ENCODE data around the gene STAMBPL1.

DNA sequence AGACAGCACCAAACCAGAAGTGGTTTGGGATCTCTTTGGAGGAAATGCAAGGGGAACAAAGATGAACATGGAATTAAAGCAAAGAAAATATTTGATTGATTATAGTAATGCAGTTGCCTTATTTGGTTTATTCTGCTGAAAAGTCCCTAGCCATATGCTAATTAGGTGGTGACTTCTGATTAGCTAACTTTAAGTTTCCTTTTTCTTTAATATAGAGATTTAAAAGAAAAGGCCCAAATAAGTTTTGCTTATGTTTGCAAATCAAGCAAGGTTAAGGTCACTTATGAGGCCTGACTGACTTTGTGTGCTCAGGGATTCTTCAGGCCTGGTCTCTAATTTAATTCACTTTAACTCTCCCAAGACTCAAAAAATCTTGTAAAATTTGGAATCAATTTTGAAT is 22.2 kb upstream of the STAMBPL1 start:
- TF ChIP-seq CTCF (IDR thresholded peaks at IDR 0.05) (no peak), SIN3A (IDR thresholded peaks at IDR 0.05; ENCODE audit: borderline replicate concordance, insufficient read depth, low read depth, low read length) (no peak), POLR2AphosphoS5 (IDR thresholded peaks at IDR 0.05; ENCODE audit: low read depth, low read length) (no peak)
